ENCODE data around the gene SETBP1.

The SETBP1 gene

GRCh38 chr18:45019469-45019868 is 338.8 kb downstream of the SETBP1 start:
- no peak for DNase-seq (ENCODE audit: low read depth)
- no peak overlapping the region for H3K4me3 ChIP-seq (ENCODE audit: low read depth, low read length)
- TF ChIP-seq CTCF (IDR thresholded peaks at IDR 0.05; ENCODE audit: low read depth, low read length, missing control alignments): no peak

- no peak for DNase-seq (ENCODE audit: low read depth)
- no peak overlapping the region for H3K4me3 ChIP-seq (ENCODE audit: low read depth, low read length)
- no peak for TF ChIP-seq CTCF (IDR thresholded peaks at IDR 0.05; ENCODE audit: low read depth, low read length, missing control alignments)
Measured at GRCh38 chr18:45023519-45023918, 342.8 kb downstream of the SETBP1 start.

- TF ChIP-seq CTCF (IDR thresholded peaks at IDR 0.05; ENCODE audit: low read depth, low read length, missing control alignments): no peak
- DNase-seq (ENCODE audit: low read depth): no peak
Measured at GRCh38 chr18:45024357-45025088, 343.8 kb downstream of the SETBP1 start.

DNA sequence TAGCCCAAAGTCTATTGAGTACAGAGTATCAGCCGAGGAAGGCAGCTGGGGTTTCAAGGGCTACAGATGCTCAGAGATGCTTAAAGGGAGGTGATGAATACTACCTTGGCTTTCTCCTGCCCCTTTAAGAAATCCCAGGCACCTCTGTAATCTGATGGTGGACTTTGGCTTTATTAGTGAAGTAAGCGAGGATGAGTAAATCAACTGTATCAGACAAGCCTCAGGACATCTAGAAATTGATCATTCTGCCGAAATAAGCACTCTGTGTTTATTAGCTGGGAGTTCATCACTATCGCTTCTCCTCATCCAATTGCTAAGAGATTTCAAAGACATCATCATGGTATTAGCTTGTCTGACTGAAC is 344.4 kb downstream of the SETBP1 start:
- TF ChIP-seq CTCF (IDR thresholded peaks at IDR 0.05; ENCODE audit: low read depth, low read length, missing control alignments): no peak
- H3K4me3 ChIP-seq (ENCODE audit: low read depth, low read length): no peak overlapping the region
- no peak for DNase-seq (ENCODE audit: low read depth)

More at GRCh38 chr18:45024357-45025088, 343.8 kb downstream of the SETBP1 start:
- no peak overlapping the region for H3K4me3 ChIP-seq (ENCODE audit: low read depth, low read length)

GRCh38 chr18:45026162-45026561 is 345.5 kb downstream of the SETBP1 start:
- DNase-seq (ENCODE audit: low read depth): no peak

GRCh38 chr18:45034179-45034578 is 353.5 kb downstream of the SETBP1 start:
- H3K4me3 ChIP-seq (ENCODE audit: low read depth, low read length): no peak overlapping the region
- TF ChIP-seq CTCF (IDR thresholded peaks at IDR 0.05; ENCODE audit: low read depth, low read length, missing control alignments): no peak
- DNase-seq (ENCODE audit: low read depth): no peak

More at GRCh38 chr18:45026162-45026561, 345.5 kb downstream of the SETBP1 start:
- no peak for TF ChIP-seq CTCF (IDR thresholded peaks at IDR 0.05; ENCODE audit: low read depth, low read length, missing control alignments)
- no peak overlapping the region for H3K4me3 ChIP-seq (ENCODE audit: low read depth, low read length)

- no peak for TF ChIP-seq CTCF (IDR thresholded peaks at IDR 0.05; ENCODE audit: low read depth, low read length, missing control alignments)
- H3K4me3 ChIP-seq (ENCODE audit: low read depth, low read length): no peak overlapping the region
- no peak for DNase-seq (ENCODE audit: low read depth)
Measured at GRCh38 chr18:45037618-45038017, 356.9 kb downstream of the SETBP1 start.

Measured in GM12864 (cell line).